ENCODE measurements around the gene KIRREL1. TPM values are rescaled to one million over a fixed set of nuclear protein-coding genes. Genes with fewer than 3 reads are reported as not detected.
A peak's percentile ranks its signal among the peaks of the same experiment; 100 is the strongest.

Gene KIRREL1
- total and polyA plus RNA-seq, 2 of the 13 experiments (the other 11 are each of a cell fraction or from before 2014, with no cell fraction given) = 0.02 to 0.03 TPM

GRCh38 chr1:158121604-158122254, 128.3 kb downstream of the KIRREL1 start:
- Histone ChIP-seq H3K4me3 (replicated peaks in 1 of 3; ENCODE audit: insufficient read depth in 1 of 3, low read depth in 2 of 3, low read length in 3 of 3) (no peak overlapping the region), H3K27me3 (ENCODE audit: control insufficient read depth in 1 of 2, insufficient read depth in 2 of 2, low read length in 2 of 2) (no peaks in the 10 kb centered on the region; a peak in 1 of 5 replicates), H4K20me1 (ENCODE audit: insufficient read depth, low read length) (no peaks in the 10 kb centered on the region), H3K36me3 (replicated peaks in 1 of 2; ENCODE audit: control insufficient read depth in 1 of 2, insufficient read depth in 2 of 2, low read length in 2 of 2) (no peaks in the 10 kb centered on the region), H3K4me2 (ENCODE audit: low read depth, low read length) (no peak overlapping the region), H2AFZ (ENCODE audit: low read length) (no peak overlapping the region), H3K9me3 (ENCODE audit: low read length) (no peaks in the 10 kb centered on the region), H3K79me2 (ENCODE audit: insufficient read depth, low read length) (no peaks in the 10 kb centered on the region), H3K9ac (ENCODE audit: insufficient read depth, low read depth, low read length) (no peak overlapping the region), H3K27ac (ENCODE audit: extremely low read length, insufficient read depth, low read length) (no peak overlapping the region), H3K4me1 (ENCODE audit: insufficient read depth, low read length) (no peaks in the 10 kb centered on the region)
- ChIA-PET CTCF (ENCODE audit: low intra/inter-chr PET ratio, low total read pairs) (interaction anchor here (1.4 to 2.8 kb wide), 3 partner anchors 34 to 158 kb away, joined by 3 to 13 read pairs (median 13); no protein-coding TSS in a partner anchor), POLR2A (no interaction called here)
- WGBS (ENCODE audit: low lambda C conversion rate) = 1% methylated on average over 5 of the region's 5 CpGs
- FAIRE-seq = peak; percentile 37
- no TSS peak for BruUV-seq (replicated peaks)
- TF ChIP-seq, protein P1, sequence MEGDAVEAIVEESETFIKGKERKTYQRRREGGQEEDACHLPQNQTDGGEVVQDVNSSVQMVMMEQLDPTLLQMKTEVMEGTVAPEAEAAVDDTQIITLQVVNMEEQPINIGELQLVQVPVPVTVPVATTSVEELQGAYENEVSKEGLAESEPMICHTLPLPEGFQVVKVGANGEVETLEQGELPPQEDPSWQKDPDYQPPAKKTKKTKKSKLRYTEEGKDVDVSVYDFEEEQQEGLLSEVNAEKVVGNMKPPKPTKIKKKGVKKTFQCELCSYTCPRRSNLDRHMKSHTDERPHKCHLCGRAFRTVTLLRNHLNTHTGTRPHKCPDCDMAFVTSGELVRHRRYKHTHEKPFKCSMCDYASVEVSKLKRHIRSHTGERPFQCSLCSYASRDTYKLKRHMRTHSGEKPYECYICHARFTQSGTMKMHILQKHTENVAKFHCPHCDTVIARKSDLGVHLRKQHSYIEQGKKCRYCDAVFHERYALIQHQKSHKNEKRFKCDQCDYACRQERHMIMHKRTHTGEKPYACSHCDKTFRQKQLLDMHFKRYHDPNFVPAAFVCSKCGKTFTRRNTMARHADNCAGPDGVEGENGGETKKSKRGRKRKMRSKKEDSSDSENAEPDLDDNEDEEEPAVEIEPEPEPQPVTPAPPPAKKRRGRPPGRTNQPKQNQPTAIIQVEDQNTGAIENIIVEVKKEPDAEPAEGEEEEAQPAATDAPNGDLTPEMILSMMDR (CRISPR knock-in tag; IDR thresholded peaks at IDR 0.05) = peak; percentile 73
- no peak for TF ChIP-seq THRA (CRISPR knock-in tag; IDR thresholded peaks at IDR 0.05; ENCODE audit: borderline replicate concordance)
- no peak for TF ChIP-seq MTF2 (CRISPR knock-in tag; IDR thresholded peaks at IDR 0.05; ENCODE audit: borderline replicate concordance)
- TF ChIP-seq STAG1 (CRISPR knock-in tag; IDR thresholded peaks at IDR 0.05) = peak; percentile 74
- peak; percentile 24; the same call in 1 of the 2 replicates for TF ChIP-seq SMC3 (IDR thresholded peaks at IDR 0.05; ENCODE audit: low read length)
- peak; percentile 10; the same call in 1 of the 2 replicates for TF ChIP-seq RAD21 (CRISPR knock-in tag; IDR thresholded peaks at IDR 0.05)
- TF ChIP-seq TFAP4 (IDR thresholded peaks at IDR 0.05; ENCODE audit: borderline replicate concordance, low read depth) = peak; percentile 14; the same call in 1 of the 2 replicates
- intact Hi-C loops (cut with micrococcal nuclease; ENCODE audit: unreplicated experiment) (loop anchor here (1.0 kb wide), 1 partner anchor 129 kb away; no protein-coding TSS in a partner anchor), in situ Hi-C loops (cut with HindIII; ENCODE audit: extremely low pct_ligation_motif_present, low pct_unique_long_range_greater_than_20kb) (loop anchor here (5.0 to 10.0 kb wide), 2 partner anchors 159 to 247 kb away; no protein-coding TSS in a partner anchor)
- ATAC-seq = peak; percentile 82
- peak; percentile 25 for DNase-seq (ENCODE audit: low spot score)

Data from HepG2 (cell line).